GM18526 (cell line): Measurements from ENCODE around the gene ATG5.

Experiments used
- POLR2A ChIP-seq: IDR thresholded peaks from 3 replicates; pipeline ENCODE4 v1.6.1; 2011; ENCODE audit not compliant: insufficient read length; ENCODE audit errors: extremely low read depth

The ATG5 gene

DNA sequence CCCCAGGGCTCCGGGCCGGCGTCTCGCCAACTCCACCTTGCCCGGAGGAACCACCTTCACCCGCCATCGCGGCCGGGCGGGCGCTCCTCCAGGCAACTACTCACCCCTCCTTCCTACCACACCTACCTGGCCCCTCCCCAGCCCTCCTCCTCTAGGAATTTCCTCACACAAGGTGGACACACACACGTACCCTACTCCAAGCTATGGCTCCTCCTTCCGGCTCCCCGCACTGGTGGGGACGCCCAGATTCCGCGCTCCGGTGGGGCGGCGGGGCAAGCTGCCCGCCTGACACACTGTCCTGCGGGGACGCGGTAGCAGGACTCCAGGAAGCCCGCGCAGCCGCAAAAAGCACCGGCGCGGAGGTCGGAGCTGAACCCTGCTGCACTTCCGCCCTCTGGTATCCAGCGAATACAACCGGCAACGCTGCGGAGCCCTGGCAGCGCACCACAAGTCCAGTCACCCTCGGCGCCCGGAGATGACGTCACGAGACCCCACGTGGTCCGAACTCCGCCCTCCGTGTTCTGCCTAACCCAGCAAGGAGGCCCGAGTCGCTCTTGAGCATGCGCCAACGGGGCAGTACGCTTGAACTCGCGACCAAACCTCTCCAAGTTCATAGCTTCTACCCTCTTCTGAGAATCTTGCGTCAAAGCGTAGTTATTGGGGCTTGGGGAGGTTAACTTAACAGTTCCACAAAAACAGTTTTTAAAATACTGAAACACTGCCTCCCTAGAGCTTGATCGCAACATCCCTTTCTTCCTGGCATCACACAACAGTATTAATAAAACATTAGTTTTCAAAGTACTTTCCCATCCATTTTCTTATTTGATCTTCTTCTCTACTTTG lies at the start of gene ATG5:
Gene ATG5, minus strand, starts transcription at position 425 of the 843 bp plus-strand sequence. CDS start 9,552 bp downstream, outside the sequence.
- TF ChIP-seq POLR2A, result peak; percentile 83

DNA sequence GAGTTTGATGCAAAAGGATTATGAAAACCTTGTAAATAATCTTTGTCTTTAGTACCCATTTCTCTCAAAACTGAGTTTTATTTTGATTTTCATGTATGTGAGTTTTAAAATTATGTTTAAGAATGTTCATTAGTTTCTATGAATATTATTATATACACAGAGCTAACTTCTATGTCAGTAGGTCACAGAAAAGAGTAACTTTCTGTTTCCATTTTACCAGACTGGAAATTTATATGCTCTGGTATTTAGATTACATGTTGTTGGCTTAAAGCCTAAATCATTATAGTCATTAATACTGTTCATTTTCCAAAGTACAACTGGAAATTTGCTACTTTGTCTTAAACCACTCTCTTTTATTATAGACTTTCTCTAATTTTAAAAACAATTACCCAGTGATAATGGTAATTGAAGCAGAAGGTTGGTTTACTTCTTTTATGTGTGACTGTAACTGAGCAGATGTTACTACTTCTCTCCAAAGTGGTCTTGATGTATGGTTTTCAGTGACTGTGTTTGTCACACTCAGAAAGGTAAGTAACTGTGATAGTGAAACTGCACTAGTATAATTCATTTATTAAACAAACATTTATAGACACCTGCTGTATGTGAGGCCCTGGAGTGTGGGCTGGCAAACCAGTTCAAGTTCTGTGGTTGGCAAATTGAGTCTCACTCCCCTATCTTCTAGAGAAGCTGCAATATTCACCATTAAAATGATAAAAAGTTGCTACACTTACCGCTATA lies 48.1 kb upstream of the ATG5 start:
- no peak for TF ChIP-seq POLR2A

DNA sequence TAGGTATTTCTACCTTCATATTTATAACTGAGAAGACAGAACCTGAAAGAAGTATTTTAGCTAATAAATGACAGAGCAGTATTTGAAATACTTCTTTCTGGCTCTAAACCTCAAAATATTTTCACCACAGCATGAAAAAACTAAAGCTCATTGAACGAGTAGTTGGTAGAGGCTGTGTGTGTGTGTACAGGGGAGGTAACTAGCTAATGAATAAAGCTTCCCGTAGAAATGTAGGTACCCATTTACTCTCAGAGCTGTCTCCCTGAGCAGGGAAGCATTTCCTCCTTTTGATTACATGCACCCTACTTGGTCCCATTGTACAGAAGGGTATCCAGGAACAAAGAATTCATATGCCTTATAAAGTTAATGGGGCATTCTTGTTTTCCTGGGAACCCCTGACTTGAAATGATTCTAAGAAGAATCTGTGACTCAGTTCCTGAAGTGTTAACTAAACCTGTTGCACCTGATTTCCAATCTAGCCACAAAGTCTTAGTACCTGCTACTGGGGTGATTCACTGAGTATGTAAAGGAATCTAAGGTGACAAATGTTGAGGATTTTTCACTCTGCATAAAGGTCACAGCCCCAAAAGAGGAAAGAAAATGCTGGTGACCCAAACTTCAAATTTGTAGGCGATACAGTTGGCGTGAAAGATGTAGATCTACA lies 47.4 kb upstream of the ATG5 start:
- no peak for TF ChIP-seq POLR2A

DNA sequence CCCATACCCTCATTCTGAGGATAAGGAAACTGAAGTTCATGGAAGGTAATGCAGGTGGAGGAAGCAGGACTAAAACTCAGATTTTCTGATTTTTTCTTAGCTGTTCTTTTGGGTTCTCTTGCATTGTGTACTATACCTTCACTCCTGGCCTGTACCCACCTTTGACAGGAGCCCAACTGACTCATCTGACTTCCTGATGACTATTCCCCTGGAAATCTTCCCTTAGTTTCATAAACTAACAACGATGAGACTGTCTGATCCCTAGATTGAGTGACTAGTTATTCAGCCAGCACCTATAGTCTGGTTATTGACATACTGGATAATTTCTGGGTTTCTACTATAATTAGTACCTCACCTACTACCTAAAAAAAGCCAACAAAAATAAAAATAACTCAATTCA lies 45.1 kb upstream of the ATG5 start:
- no peak for TF ChIP-seq POLR2A

DNA sequence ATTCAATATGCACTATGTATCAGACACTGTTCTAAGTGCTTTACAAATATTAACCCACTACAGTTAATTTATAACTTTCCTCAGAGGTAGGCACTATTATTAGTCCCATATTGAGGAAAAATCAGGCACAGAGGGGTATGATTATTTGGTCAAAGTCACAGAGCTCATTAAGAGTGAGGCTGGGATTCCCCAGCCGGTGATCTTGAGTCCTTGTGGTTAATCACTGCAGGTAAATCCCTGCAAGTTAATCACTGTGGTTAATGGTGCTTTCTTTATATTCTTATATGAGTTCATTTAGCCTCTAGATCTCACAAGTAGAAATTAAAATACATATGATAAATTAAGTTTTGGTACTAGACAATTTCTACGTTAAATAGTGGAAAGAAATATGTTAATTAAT lies 44.2 kb upstream of the ATG5 start:
- no peak for TF ChIP-seq POLR2A

- TF ChIP-seq POLR2A, result no peak
These were observed 38.0 kb upstream of the ATG5 start for GRCh38 chr6:106363401-106364138.

DNA sequence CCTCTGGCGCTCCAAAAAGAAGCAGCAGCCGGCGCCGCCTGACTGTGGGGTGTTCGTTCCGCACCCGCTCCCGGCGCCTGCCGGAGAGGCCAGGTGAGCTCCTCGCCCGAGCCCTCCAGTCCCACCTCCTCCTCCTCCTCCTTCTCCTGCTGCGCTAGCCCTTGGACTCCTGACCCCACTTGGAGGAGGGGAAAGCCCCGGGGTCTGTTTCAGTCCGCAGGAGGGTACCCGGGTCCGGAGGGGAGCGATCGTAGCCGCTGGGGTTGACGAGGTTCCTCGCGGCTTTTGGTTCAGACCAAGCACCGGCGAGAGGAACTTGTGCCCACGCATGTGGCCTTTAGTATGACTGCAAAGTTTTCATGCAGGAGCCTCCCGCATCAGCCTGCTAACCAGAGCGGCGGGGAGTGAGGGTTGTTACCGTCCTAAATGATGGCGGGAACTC lies 35.5 kb upstream of the ATG5 start:
- TF ChIP-seq POLR2A, result no peak

DNA sequence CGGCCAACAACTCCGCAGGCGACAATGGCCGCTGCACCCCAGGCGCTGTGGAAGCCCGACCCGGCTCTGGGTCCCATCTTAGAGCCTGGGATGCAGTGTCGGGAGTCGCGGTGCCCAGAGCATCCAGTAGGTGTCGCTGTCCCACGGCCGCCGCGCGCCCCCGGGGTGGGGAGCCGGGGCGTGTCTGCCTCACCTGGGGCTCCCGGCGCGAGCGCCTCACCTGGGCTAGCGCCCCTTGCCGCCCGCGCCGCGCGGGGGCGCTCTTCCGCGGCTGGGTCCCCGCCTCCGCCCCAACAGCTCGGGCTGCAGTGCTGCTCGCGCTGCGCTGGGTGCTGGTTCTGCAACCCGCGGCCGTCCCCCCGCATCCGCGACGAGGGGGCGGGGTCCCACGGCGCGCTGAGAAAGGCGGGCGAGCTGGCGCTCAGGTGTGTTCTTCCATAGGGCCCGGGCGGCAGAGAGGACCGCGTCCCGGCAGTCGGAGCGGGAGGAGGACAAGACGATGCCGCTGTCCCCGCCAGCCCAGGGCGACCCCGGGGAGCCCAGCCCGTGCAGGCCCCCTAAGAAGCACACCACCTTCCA lies 34.9 kb upstream of the ATG5 start, which contains the start of gene CRYBG1:
Gene CRYBG1, plus strand, starts transcription at position 308 of the 579 bp plus-strand sequence. Its CDS starts 192 bp downstream, at position 500.
- TF ChIP-seq POLR2A, result no peak

- no peak for TF ChIP-seq POLR2A
These were observed 34.4 kb upstream of the ATG5 start for GRCh38 chr6:106359959-106360409.

DNA sequence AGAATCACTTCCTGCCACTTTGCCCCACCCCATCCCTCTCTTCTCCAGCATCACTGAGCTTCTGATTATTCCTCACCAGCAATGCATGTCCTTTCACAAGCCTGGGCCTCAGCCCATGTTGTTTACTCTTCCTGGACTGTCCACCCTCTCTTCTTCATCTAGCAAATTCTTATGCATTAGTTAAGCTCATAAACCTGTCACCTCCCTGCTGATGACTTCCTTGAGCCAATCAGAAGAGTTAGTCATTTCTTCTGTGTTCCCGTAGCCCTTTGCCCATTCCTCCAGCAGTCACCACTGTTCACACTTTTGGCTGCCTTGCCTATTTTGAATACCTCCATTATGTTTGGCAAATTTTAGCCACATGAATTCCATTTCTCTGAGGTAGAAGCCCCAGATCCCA lies 30.8 kb upstream of the ATG5 start:
- TF ChIP-seq POLR2A, result no peak

DNA sequence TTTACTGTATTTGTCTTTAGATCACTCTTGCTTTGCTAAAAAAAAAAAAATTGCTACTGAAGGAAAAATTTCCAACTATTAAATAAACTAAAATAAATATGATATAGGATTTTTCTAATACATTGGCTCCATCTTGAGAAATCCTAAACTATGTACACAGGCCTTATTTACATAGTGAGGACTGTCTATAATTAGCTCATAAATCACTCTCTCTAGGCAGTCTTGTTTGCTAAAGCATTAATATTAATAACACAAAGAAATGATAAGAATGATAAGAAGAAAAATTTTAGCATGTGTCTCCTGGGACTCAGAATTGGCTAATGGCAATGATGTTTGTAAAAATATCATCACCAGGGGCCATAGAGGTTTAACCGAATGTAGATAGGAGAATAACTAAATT lies 21.7 kb upstream of the ATG5 start:
- TF ChIP-seq POLR2A, result no peak

- no peak for TF ChIP-seq POLR2A
These were observed 13.9 kb upstream of the ATG5 start for GRCh38 chr6:106339334-106340029.

DNA sequence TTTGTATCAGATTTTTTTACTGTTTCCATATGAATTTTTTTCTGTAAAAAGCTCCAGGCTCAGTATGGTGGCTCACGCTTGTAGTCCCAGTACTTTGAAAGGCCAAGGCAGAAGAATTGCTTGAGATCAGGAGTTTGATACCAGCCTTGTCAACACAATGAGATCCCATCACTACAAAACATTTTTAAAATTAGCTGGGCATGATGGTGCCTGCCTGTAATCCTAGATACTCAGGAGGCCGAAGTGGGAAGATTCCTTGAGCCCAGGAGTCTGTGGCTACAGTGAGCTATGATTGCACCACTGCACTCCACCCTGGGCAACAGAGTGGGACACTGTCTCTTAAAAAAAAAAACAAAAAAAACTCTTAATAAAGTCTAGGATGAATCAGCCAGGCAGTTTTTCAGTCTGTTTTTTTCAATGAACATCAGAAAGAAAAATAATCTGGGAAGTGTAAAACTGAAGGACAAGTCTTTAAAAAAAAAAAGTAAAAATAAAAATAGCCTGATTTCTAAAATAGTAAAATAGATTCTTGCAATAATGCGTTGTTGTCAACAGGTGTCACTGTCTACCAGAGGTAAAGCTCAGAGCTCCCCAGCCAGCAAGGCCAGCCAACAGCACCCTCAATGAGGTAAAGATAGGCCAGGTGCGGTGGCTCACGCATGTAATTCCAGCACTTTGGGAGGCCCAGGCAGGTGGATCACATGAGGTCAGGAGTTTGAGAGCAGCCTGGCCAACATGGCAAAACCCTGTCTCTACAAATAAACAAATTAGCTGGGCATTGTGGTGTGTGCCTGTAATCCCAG lies 9.3 kb upstream of the ATG5 start:
- no peak for TF ChIP-seq POLR2A

DNA sequence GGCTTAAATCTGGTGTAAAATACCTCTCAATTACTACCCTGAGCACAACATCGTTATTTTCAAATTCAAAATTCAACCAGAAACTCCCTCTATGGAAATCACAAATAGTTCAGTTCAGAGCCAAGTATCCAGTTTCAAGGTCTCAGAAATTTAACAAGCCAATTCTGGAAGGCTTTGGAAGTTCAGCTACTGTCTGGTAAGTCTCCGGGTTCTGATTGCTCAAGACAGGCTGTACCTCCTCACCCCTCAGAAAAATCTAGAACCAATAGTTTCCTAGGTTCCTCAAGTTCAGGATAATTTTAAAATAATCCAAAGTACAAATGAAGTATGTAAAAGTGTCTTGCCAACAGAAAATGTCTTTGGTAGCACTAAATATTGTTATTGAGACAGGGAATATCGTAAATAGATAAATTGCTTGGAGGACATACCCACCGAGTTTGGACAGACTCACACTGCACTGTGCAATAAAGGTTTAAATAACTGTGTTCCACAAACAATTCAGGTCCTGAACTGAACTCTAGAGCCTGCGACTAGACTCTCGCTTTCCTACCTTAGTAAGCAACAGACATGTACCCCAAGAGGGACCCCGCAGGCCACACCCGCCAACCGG lies 729 bp downstream of the ATG5 start:
- TF ChIP-seq POLR2A, result no peak
